NCI-H1694 treated with DMSO at 0.1 percent for 48 hours (cell line): Measurements from ENCODE around the gene HGFAC.

Source experiments
- DNase-seq: peaks from one replicate; lab custom pipeline; 2025; lab: John Stamatoyannopoulos, UW

Gene HGFAC

DNA sequence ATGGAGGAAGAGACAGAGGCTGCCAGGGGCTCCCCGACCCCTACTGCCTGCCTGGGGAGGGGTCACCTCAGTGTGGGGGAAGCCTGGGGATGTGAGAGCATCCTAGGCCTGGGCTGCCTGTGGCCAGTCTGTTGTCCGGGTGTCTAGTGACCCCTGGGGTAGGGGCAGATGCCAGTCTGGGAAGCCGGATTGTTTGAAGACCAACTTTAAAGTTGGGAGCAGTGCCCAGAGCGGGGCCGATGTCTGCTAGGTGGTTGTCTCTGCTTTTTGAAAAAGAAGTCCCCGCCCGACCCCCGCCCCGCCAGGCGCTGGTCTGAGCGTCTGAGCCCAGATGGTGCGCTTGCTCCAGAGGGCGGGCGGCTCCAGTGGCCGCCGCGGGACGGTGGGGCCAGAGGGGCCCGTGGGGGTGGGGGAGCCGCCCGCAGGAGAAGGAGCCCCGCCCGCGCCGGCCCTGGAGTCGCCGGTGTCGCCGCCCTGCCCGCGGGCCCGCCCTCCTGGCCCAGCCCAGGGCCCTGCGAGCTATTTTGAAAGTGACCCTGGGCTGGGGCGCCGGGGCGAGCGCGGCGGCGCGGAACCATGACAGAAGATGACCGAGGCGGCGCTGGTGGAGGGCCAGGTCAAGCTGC, 21.1 kb downstream of the HGFAC start, which contains the start of gene DOK7:
Gene DOK7 (plus strand): TSS at position 517 of the 626 bp plus-strand sequence. CDS start 70 bp downstream, at position 587.
- no peak for DNase-seq

DNA sequence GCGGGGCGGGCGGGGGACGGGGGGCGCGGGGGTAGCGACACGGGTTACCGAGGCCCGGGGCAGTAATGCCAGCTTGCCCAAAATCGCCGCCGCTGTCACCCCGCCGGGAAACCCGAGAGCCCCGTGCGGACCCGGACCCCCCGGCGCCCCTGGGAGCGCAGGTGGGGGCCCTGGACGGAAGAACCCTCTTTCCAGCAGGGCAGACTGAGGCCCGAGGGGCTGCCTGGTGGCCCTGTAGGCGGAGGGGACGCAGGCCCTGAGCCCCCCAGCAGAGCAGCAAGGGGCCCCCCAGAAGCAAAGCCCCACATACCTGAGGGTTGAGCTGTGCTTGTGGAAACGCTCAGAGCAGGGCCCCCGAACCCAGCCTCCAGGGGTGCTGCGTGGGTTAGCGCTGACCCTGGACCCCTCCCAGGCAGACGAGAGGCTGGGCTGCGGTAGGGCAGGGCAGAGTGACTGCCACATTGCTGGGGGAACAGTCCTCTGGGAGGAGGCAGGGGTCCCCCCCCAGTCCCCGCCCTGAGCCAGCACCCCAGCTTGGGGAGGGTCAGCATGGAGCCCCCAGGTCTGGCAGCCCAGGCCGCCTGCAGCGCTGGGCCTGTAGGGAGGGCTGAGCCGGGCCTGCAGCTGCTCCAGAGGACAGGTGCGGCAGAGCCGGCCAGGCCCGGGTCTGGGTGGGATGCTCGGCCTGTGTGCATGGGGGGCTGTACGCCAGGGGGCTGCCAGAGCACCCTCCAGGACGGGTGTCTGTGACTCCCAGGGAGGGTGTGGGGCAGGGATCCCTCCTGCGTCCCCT, 22.0 kb downstream of the HGFAC start:
- no peak for DNase-seq

DNA sequence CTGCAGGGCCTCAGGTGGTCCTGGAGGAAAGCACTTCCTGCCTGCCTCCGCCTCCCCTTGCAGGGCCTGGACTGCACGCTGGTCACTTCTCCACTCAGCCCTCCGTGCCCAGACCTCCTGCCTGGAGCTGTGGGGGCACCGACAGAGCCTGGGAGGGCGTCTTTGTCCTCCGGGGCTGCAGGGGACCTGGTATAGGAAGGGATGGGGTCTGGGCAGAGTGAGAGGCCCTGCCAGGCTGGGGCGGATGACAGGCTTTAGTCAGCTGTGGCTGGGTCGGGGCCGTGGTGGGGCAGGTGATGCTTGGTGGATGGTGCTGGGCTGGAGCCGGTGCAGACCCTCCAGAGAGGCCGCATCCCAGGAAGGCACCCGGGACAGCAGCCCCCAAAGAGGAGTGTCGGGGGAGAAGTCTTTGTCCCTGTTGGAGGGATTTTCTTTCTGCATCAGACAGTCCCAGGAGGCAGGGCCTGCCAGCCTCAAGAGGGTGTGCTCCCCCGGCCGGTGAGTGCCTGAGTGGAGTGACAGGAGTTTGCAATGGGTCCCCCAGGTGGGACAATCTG, 22.7 kb downstream of the HGFAC start:
- DNase-seq, result no peak

DNA sequence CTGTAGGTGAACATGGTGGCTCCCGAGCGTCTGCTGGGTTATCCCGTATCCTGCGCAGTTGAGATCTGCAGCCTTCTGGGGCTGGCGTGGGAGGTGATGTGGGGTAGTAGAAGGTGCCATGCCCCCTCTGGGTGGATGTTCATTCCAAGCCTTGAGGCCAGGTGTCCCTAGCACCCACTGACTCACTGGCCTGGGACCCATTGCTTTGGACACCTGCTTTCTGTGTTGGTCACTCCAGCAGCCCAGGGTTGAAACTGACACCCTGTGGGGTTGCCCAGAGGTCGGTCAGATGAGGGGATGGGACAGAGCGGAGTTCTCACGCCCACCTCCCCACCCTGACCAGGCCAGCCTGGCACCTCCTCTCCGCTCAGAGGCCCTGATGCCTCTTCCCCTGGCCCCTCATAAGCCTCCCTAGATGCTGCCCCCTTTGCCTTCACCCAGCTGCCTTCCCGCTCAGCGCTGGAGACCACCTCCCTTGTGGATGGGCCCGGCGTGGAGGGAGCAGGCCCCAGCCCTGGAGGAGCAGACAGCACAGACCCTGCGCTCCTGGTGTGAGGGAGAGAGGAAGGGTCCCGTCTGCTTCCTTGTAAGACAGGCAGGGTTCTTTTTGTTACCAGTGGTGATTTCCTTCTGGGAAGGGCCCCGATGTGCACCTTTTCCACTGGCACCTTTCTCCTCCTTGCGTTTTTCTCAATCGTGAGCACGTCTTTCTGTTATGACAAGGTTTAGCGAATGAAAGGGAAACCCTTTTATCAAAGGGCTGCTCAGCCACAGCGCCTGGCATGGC, 23.3 kb downstream of the HGFAC start:
- no peak for DNase-seq

DNA sequence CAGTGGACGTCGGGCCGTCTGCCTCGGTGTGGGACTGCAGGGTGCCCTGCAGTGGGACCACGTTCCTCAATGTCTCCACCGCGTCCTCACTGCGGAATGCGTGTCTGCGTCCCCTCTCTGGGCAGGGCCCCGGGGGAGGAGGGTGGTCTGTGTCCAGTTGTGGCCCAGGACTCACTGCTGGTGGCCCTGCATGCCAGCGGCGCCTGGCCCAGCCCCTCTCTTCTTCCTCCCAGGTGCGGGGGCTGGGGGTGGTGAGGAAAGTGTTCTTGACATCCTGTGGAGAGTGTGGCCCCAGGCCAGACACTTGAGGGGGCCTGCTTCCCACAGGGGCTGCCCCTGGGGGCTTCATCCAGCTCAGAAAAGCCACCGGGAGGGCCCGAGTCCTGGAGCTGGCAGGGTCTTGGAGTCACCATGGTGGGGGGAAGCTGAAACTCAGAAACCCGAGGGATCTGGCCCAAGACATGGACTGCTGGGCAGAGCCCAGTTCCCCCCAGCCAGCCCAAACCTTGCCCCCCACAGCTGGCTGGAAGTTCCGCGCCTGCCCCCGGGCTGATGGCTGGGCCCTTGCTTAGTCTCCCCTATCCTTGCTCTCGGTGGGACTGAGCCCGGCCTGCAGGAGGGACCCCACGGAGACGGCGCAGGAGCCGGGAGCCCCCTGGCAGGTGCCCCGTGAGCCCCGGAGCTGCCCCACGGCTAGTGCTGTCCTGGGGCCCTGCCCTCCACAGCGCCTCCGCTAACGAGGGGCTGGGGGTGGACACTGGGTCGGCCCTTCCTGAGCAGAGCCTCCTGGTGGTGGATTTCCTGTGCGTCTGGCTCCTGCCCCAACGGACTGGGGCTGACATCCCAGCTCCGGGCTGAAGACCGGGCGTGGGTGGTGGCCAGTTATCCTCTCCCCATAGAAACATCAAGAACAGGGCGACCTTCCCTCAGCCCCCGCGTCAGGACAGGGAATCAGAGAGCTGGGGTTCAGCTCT, 24.2 kb downstream of the HGFAC start:
- no peak for DNase-seq

DNA sequence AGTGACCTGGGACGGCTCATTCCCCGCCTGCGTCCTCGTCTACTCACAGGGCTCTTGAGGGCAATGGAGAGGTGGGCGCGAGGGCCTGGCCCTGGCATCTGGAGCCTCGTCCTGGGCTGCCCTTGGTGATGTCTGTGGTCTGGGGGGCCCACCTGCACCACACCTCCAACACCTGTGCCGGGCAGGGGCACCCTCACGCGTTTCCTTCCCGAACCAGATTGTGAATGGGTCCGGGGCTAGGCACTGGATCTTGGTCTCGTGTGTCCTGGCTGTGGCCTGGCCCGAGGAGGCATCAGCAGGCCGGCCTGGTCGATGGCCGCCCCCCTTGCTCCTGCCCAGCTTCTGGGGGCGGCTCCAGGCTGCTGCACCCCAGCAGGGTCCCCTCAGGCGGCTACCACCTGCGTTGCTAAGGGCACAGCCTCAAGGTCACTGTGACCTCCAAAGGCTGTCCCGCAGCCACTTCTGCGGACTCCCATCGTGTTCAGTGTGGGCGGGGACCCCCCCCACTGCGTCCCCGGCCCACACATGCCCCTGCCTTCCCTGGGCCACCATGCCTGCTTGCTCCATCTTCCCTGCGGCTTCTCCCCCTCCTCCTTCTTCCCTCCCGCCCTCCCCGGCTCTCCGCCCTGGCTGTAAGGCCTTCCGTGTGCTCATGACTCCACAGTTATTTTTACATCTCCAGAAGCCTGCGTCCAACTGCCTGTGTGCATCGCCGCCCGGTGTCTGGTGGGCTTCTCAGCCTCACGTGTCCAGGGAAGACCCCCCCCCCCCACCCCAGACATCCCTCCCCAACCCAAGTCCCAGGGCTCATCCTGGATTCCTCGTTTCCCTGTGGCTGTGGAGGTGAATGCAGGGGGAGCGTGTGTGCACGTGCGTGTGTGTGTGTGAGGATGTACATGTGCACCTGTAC, 25.2 kb downstream of the HGFAC start:
- no peak for DNase-seq

DNA sequence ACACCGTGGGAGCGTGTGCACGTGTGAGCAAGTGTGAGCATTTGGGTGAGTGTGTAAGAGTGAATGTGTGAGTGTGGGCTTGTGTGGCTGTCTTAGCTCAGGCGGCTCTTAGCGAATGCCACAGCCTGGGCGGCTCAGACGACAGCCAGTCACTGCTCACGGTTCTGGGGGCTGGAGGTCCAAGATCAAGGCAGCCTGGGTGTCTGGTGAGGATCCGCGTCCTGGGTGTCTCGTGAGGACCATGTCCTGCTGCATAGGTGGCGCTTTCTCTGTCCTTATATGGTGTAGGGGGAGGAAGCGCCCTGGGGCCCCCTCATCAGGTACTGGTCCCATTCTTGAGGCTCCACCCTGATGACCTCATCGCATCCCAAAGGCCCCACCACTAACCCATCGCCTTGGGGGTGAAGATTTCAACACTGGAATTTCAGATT, 25.8 kb downstream of the HGFAC start:
- no peak for DNase-seq

DNA sequence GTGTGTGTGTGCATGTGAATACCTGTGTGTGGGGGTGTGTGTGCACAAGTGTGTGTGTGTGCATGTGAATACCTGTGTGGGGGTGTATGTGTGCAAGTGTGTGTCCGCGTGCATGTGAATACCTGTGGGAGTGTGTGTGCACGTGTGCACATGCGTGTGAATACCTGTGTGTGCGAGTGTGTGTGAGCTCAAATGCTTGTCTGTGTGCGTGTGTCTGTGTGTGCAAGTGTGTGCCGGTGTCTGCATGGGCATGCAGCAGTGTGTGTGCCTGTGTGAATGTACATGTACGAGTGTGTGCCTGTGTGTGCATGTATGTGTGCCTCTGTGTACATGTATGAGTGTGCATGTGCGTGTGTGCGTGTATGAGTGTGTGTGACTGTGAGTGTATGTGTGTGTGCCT, 26.4 kb downstream of the HGFAC start:
- no peak for DNase-seq

DNA sequence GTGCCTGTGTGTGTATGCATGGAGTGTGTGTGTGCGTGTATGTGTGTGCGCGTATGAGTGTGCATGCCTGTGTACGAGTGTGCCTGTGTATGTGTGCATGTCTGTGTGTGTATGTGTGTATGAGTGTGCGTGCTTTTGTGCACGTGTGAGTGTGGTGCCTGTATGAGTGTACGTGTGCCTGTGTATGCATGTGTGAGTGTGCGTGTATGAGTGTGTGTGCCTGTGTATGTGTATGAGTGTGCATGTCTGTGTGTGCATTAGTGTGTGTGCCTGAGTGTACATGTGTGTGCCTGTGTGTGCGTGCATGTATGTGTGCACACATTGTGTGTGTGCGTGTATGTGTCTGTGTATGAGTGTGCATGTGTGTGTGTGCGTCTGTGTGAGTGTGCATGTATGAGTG, 27.0 kb downstream of the HGFAC start:
- DNase-seq, result no peak

DNA sequence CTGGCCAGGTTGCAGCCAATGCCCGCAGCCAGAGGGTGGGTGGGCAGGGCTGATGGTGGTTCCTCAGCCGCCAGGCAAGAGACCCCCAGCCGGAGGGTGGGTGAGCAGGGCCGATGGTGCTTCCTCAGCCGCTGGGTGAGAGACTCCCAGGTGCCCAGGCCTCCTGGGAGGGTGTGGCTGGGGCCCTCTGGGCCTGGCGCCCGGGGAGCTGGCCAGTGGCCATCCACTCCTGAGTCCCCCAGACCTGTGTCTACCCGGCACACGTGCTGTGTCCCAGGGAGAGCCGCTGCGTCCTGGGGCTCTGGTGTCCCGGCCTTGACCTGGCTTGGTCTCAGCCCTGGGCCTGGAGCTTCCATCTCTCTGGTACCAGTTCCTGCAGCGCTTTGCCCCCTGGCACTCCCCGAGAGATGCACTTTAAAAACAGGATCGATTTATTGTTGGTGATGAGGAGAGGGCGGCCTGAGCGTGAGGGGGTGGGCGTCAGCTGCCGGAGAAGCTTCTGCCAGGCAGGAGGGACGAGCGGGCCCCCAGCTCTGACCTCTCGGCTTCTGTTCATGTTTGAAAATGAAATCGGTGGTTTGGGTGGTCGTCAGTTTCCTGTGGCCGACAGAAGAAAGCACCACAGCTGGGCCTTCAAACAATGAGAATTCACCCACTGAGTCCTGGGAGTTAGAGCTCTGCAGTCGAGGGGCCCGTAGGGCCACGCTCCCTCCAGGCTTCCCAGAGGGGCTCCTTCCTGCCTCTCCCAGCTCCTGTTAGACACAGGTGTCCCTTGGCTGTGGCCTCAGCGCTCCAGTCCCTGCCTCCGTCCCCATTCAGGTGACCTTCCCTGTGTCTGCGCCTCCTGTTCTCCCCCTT, 27.8 kb downstream of the HGFAC start:
- no peak for DNase-seq

DNA sequence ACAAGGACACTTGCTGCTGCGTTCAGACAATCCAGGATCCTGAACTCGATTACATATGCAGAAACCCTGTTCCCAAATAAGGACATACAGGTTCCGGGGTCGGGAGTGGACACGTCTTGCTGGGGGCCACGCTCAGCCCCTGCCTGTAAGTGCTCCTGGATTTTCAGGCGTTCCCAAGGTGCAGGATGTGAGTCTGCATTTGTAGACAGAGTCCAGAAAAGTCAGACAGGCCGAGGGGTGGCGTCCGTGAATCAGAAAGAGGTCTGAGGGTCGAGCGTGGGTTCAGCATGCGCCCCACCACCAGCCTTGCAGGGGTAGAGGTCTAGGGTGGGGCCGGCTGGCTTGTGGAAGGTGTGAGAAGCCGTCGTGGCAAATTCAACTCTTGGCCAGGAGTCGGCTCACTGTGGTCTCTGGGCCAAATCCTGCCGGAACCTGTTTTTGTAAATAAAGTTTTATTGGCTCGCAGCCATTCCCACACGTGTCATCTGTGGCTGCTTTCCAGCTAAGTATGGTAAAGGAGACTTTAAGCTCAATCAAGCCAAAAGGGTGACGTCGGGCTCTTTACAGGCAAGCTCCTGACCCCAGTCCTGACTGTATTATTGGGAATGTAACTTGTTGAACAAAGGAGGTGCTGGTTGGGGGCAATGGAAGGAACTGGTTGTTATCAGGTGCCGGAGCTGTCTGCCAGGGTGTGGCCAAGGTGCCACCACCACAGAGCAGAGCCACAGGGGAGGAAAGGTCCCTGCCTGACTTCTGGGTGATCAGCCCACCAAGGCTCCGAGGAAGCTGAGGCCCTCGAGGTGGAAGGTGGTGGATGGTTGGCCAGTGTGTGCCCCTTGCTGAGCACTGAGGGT, 28.7 kb downstream of the HGFAC start:
- DNase-seq, result no peak

DNA sequence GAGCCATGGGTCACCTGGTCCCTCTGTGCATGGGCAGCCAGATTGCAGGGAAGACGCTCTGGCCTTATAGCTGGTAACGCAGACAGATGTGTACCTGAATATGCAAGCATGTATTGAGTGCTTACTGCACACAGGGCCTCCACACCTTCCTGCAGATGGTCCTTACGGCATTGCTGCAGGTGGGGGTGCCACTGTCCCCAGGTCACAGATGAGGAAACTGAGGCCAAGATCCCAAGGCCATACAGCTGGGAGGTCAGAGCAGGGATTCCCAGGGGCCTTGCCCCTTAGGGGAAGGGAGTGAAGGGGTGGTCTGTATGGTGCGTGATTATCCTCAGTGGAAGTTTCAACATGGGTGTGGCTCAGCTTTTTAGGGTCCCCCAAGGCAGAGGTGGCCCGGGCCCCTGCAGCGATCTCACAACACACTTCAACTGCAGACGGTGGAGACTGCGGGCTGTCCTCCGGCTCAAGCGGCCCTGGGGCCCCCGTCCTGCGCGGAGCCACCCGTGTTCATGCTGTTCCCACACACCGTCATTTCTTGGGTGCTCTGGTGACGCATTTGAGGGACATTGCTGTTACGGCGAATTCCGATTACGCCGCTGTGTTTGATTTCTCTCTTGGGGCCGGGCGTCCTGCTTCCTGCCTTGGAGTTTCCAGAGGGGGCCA, 29.5 kb downstream of the HGFAC start:
- no peak for DNase-seq

DNA sequence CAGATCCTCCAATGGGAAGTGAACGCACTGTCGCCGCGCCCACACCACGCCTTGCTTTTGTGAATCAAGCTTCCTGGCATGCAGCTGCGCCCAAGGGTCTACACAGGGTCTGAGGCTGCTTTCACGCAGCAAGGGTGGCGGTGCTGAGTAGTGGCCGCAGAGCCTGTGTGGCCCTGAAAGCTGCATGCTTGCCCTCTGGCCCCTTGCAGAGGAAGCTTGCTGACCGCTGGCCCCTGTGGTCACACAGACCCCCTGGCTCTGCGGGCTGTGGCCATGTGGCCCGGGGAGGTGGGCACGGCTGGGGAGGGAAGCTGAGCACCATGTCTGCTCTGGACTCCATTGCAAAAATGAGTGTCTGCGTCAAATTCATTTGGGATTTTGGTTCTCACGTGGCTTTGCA, 30.1 kb downstream of the HGFAC start:
- no peak for DNase-seq

DNA sequence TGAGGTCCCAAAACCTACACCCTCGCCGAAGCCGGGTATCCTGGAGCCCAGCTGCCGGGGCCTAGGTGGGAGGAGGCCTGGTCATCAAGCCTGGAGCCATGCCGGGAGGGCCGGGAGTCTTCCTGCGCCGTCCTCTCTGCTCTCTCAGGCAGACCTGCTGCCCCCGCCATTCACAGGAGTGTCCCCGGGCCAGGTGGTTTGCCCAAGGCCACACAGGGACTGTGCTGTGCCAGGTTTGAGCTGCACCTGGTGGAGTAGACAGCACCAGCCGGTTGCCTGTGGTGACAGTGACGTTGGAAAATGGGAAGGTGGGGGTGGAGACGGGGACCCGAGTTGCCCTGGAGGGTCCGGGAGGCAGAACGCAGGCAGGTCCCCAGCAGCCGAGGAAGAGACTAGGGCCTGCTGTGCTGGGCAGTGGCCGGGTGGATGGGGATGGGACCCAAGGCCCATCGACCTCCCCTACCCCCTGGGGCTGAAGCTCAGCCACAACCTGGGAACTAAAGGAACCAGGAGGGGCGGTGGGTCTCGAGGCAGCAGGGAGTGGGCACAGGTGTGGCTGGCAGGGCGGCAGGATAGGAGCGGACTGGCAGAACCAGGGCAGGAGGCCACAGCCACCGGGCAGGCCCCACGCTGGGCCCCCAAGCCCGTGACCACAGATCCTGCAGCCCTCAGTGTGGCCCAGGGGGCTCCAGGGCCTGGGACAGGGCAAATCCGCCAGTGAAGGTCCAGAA, 30.8 kb downstream of the HGFAC start:
- DNase-seq, result no peak

DNA sequence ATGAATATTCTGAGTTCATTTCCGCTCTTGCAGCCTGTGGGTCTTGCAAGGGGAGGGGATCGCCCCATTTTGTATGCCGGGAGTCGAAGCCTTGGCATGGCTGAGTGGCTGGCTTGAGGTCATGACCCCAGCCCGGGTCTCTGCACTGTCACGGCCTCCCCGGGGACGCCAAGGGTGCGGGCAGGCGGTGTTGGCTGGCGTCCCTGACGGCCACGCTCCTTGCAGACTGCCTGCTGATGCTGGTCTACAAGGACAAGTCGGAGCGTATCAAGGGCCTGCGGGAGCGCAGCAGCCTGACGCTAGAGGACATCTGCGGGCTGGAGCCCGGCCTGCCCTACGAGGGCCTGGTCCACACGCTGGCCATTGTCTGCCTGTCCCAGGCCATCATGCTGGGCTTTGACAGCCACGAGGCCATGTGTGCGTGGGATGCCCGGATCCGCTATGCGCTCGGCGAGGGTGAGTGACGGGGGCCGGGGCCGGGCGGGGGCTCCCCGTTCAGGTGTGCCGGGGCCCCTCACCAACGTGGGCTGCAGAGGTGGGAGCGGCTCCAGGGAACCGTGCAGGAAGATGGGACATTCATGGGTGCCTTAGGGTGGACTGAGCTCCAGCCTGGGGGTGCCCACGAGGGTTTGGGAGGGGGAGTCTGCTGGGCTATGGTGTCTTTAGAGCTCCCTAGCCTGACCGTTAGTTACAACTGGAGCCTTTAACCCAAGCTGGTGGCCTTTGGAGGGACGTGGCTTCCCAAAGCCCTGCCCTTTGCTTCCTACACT, 31.6 kb downstream of the HGFAC start:
- DNase-seq, result no peak
